ENCODE measurements around the gene CGB5. TPM values are rescaled to one million over a fixed set of nuclear protein-coding genes. Genes with fewer than 3 reads are reported as not detected.
A peak's percentile ranks its signal among the peaks of the same experiment; 100 is the strongest.

The CGB5 gene
- total RNA-seq, 1 experiment from 2014 or later, result not detected

DNA sequence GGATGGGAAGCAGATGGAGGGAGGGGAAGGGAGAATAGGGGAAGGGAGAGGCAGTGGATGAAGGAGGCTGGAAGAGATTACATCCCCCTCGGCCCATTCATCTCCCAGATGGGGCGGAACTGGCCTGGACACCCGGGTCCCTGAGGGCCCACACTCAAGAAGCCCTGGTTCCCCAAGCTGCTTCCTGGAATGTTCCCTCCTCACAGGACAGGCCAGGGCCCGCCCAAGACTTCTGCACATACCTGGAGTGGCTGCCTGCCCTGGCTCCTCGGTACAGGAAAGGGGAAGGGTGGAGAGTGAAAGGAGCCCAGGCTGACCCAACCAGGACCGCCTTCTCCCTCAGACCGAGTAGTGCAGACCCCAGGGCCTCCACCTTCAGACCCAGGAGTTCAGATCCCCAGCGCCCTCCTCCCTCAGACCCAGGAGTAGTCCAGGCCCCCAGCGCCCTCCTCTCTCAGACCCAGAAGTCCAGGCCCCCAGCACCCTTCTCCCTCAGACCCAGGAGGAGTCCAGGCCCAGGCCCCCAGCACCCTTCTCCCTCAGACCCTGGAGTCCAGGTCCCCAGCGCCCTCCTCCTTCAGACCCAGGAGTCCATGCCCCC, 20.5 kb downstream of the CGB5 start:
- BruUV-seq (replicated peaks), result no TSS peak
- peak overlapping the region; percentile 79 for H3K4me3 Mint-ChIP-seq (ENCODE audit: unreplicated experiment)
- TF ChIP-seq, protein P1, sequence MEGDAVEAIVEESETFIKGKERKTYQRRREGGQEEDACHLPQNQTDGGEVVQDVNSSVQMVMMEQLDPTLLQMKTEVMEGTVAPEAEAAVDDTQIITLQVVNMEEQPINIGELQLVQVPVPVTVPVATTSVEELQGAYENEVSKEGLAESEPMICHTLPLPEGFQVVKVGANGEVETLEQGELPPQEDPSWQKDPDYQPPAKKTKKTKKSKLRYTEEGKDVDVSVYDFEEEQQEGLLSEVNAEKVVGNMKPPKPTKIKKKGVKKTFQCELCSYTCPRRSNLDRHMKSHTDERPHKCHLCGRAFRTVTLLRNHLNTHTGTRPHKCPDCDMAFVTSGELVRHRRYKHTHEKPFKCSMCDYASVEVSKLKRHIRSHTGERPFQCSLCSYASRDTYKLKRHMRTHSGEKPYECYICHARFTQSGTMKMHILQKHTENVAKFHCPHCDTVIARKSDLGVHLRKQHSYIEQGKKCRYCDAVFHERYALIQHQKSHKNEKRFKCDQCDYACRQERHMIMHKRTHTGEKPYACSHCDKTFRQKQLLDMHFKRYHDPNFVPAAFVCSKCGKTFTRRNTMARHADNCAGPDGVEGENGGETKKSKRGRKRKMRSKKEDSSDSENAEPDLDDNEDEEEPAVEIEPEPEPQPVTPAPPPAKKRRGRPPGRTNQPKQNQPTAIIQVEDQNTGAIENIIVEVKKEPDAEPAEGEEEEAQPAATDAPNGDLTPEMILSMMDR (IDR thresholded peaks at IDR 0.05; ENCODE audit: unreplicated experiment), result no peak
- DNase-seq (ENCODE audit: unreplicated experiment), result peak; percentile 50
- no peaks in the 10 kb centered on the region for H3K9me3 Mint-ChIP-seq (ENCODE audit: unreplicated experiment)
- CTCF ChIA-PET, result interaction anchor here (0.6 to 1.6 kb wide), 3 partner anchors 50 to 99 kb away, joined by 3 to 8 read pairs (median 3); no protein-coding TSS in a partner anchor
- H3K27ac Mint-ChIP-seq (ENCODE audit: low read depth, unreplicated experiment), result peak overlapping the region; percentile 79
- H3K27me3 Mint-ChIP-seq (ENCODE audit: insufficient read depth, unreplicated experiment), result peaks cover 24% of the 10 kb centered on the region
- peaks cover 8% of the 10 kb centered on the region for H3K4me1 Mint-ChIP-seq (ENCODE audit: insufficient read depth, unreplicated experiment)
- intact Hi-C loops (cut with micrococcal nuclease), result no loop called here
- POLR2A ChIA-PET, result interaction anchor here (0.5 to 1.8 kb wide), 6 partner anchors 22 to 190 kb away, joined by 3 to 8 read pairs (median 4); partner anchors contain the start of genes GYS1 and RUVBL2
- peaks cover 11% of the 10 kb centered on the region for H3K36me3 Mint-ChIP-seq (ENCODE audit: insufficient read depth, unreplicated experiment)

DNA sequence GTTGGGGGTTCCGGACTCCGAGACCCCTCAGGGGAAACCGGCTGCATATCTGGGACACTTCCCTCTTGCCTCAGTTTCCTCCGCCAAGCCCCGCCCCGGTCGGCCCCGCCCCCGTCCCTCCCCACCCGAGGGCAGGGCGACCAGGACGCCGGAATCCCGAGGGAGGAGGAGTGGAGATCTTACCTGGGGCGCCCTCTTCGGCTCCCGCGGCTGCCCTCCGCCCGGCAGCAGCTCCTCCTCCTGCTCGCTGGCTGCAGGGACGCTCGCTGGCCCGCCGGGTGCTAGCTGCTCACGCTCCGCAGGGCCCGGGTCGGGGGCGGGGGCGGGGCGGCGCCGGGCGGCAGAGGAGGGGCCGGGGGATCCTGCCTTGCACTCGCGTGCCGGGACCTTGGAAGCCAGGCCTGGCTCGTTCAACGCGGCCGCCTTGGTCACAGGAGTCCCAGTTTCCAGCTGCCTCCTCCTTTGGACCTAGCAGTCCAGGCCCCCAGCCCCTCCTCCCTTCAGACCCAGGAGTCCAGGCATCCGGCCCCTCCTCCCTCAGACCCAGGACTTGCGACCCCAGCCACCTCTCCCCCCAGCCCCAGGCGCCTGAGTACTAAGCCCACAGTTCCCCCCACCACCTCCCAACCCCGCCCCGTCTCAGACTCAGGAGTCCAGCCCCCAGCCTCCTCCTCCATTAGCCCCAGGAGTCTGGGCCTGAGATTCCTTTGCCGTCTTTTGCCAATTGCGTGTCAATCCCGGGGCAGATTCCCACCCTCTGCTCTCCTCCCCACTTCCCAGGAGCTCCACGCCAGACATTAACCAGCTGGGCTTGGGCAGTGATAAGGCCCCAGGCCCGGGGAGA, 21.3 kb downstream of the CGB5 start, which contains the start of gene NTF4:
Gene NTF4, minus strand, starts transcription at position 51 of the 844 bp plus-strand sequence. CDS start 2,821 bp downstream, outside the sequence.
- peaks cover 8% of the 10 kb centered on the region for H3K4me1 Mint-ChIP-seq (ENCODE audit: insufficient read depth, unreplicated experiment)
- POLR2A ChIA-PET, result interaction anchor here (0.5 to 1.8 kb wide), 5 partner anchors 45 to 257 kb away, joined by 3 to 8 read pairs (median 4); partner anchors contain the start of genes GYS1 and RUVBL2
- H3K27ac Mint-ChIP-seq (ENCODE audit: low read depth, unreplicated experiment), result peak within 1 kb of the TSS; percentile 79
- peaks cover 11% of the 10 kb centered on the region for H3K36me3 Mint-ChIP-seq (ENCODE audit: insufficient read depth, unreplicated experiment)
- H3K9me3 Mint-ChIP-seq (ENCODE audit: unreplicated experiment), result no peaks in the 10 kb centered on the region
- BruUV-seq (replicated peaks), result no TSS peak
- DNase-seq (ENCODE audit: unreplicated experiment), result peak; percentile 55
- TF ChIP-seq, protein P1 (IDR thresholded peaks at IDR 0.05; ENCODE audit: unreplicated experiment), result no peak
- intact Hi-C loops (cut with micrococcal nuclease), result no loop called here
- peaks cover 24% of the 10 kb centered on the region for H3K27me3 Mint-ChIP-seq (ENCODE audit: insufficient read depth, unreplicated experiment)
- CTCF ChIA-PET, result interaction anchor here (0.6 to 1.6 kb wide), 4 partner anchors 9 to 90 kb away, joined by 3 to 8 read pairs (median 6); no protein-coding TSS in a partner anchor
- H3K4me3 Mint-ChIP-seq (ENCODE audit: unreplicated experiment), result peak within 1 kb of the TSS; percentile 79

DNA sequence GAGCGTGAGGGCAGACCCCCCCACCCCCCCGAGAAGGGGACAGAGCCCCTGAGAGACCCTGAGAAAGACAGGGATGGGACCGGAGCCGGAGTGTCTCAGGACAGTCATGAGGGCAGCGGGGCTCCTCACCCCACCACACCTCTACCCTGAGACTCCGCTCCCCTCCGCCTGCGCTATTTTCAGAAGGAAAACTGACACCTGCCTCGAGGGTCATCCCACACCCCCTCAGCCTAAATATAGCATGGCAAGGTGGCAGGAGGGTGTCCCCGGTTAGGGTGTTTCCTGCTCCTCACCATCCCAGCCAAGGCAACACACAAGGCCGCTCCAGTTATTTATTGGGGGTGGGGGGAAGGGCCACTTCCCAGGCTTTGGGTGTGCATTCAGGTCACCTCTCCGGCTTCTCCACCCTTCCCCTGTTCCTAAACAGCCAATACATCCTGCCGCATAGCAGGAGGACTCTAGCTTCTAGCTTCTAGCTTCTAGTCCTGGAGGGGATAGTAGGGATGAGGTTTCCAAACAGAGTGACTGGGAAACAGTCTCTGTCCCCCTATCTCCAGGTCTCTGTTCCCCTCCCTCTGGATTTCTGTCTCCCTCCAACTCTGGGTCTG, 22.4 kb downstream of the CGB5 start:
- Mint-ChIP-seq H3K9me3 (ENCODE audit: unreplicated experiment) (no peaks in the 10 kb centered on the region), H3K36me3 (ENCODE audit: insufficient read depth, unreplicated experiment) (peaks cover 11% of the 10 kb centered on the region), H3K4me3 (ENCODE audit: unreplicated experiment) (no peak overlapping the region), H3K27ac (ENCODE audit: low read depth, unreplicated experiment) (no peak overlapping the region), H3K4me1 (ENCODE audit: insufficient read depth, unreplicated experiment) (peaks cover 8% of the 10 kb centered on the region), H3K27me3 (ENCODE audit: insufficient read depth, unreplicated experiment) (peaks cover 24% of the 10 kb centered on the region)
- no TSS peak for BruUV-seq (replicated peaks)
- no peak for DNase-seq (ENCODE audit: unreplicated experiment)
- TF ChIP-seq, protein P1 (IDR thresholded peaks at IDR 0.05; ENCODE audit: unreplicated experiment), result no peak
- intact Hi-C loops (cut with micrococcal nuclease), result no loop called here
- POLR2A ChIA-PET, result interaction anchor here (1.8 kb wide), 1 partner anchor 73 kb away, joined by 8 read pairs; the partner anchor contains the start of genes GYS1 and RUVBL2
- CTCF ChIA-PET, result interaction anchor here (1.2 to 1.6 kb wide), 2 partner anchors 10 to 67 kb away, joined by 6 to 8 read pairs; no protein-coding TSS in a partner anchor
